Psoas muscle (tissue), 8 donors: ENCODE measurements around the gene GMNN. TPM values are rescaled to one million over a fixed set of nuclear protein-coding genes. Genes with fewer than 3 reads are reported as not detected.
"Not testable (repeated sequence)": the region's sequence is repeated elsewhere in the genome, so short reads cannot be mapped to it uniquely, and the experiment has no call there.

ENCODE experiments used
- ATAC-seq, 4 donors: fragments of 200-7000 bp; cut with Tn5 transposase; one replicate each; pipeline ENCODE4 v1.9.1; 2020; ENCODE audit warnings: moderate library complexity in 3 of 4, mild to moderate bottlenecking in 2 of 4
- DNase-seq, 2 donors: peaks; one replicate each; pipeline ENCODE4 v3.0.0-alpha.2; 2020
- H3K27ac ChIP-seq: fragments of 200-600 bp; one replicate; pipeline ENCODE4 v1.8.0; 2022
- H3K27me3 ChIP-seq, 3 donors: fragments of 200-600 bp in 1 of 3; one replicate each; pipeline versions ENCODE4 v1.6.1 to v1.8.0; 2013 to 2022; ENCODE audit warnings: low read length in 2 of 3, mild to moderate bottlenecking in 2 of 3, moderate library complexity in 1 of 3; ENCODE audit not compliant: insufficient read depth in 3 of 3
- H3K36me3 ChIP-seq, 2 donors: fragments of 200-600 bp in 1 of 2; one replicate each; pipeline versions ENCODE4 v1.6.1 to v1.8.0; 2013 to 2022; ENCODE audit warnings: low read depth in 1 of 2, mild to moderate bottlenecking in 1 of 2, moderate library complexity in 1 of 2; ENCODE audit not compliant: insufficient read depth in 1 of 2
- H3K4me1 ChIP-seq: fragments of 200-600 bp; one replicate; pipeline ENCODE4 v1.8.0; 2022
- H3K4me3 ChIP-seq: fragments of 200-600 bp; one replicate; pipeline ENCODE4 v1.8.0; 2022; ENCODE audit warnings: mild to moderate bottlenecking
- H3K9me3 ChIP-seq: fragments of 200-600 bp; one replicate; pipeline ENCODE4 v1.8.0; 2022
- WGBS, 3 donors: extraction: QIAGEN DNeasy Blood & Tissue Kit; methylation state at CpG; one replicate each; pipeline versions ENCODE4 v1.1.6 to v1.1.7; 2013; 5-methylcytosine and 5-hydroxymethylcytosine counted together
- intact Hi-C, 2 donors: fragments of 100-400 bp; cut with DNase I; formaldehyde crosslinking; loops; one replicate each; pipeline versions ENCODE4 v1.11.0 to v1.14.2; 2022
- long read RNA-seq, 2 donors: library from polyadenylated mRNA; unstranded; transcript quantifications; one replicate each; pipeline ENCODE4 v2.0.0, GENCODE V29; 2021
- polyA plus RNA-seq, 3 donors: library from polyadenylated mRNA; stranded (reverse); fragments of 200-250 nt; gene quantifications; one replicate each; pipeline ENCODE4 v1.2.3, GENCODE V29; 2013
- total RNA-seq, 4 donors: library from RNA; stranded (reverse); fragmentation: NEBNext Ultra II Directional in 2 of 4; extraction: Animal tissue kit (Norgen Biotek cat#: 25700) in 2 of 4; gene quantifications; one replicate each; pipeline versions ENCODE4 v1.2.1 to v1.2.4, GENCODE V29; 2021 to 2023
- TF ChIP-seq, protein P1 (sequence below): fragments of 200-600 bp; IDR thresholded peaks from one replicate; pipeline ENCODE4 v1.8.0; 2022; ENCODE audit warnings: antibody characterized with exemption
- donor health status: healthy with polysubstance abuse.
- donor health status: DM: no; HTN: no; CAD: no; lungs with moderate emphysema.
- donor health status: Bipolar disorder and iron deficiency.
- donor health status: healthy.
- donor health status: DM: yes; HTN: yes; CAD: no.
- donor health status: DM: no; HTN: no; CAD: no.
- donor health status: DM: no; HTN: no; CAD: no.
- donor health status: DM: yes; HTN: yes; CAD: no.

The GMNN gene
- 1 to 10 TPM; 3.5 to 4.2 (median 3.9) TPM for total RNA-seq
- 10 to 100 TPM in 2 of 3 donors, 1 to 10 TPM in 1; 7.8 to 12.2 (median 11.0) TPM for polyA plus RNA-seq
- long read RNA-seq, donor 1, partial matches to known transcripts, result 0 of 4 reads
- long read RNA-seq, donor 1, other reads (novel, unspliced or antisense), result 0 of 4 reads
- long read RNA-seq, donor 2, partial matches to known transcripts, result 0 of 5 reads
- long read RNA-seq, donor 2, other reads (novel, unspliced or antisense), result 0 of 5 reads

DNA sequence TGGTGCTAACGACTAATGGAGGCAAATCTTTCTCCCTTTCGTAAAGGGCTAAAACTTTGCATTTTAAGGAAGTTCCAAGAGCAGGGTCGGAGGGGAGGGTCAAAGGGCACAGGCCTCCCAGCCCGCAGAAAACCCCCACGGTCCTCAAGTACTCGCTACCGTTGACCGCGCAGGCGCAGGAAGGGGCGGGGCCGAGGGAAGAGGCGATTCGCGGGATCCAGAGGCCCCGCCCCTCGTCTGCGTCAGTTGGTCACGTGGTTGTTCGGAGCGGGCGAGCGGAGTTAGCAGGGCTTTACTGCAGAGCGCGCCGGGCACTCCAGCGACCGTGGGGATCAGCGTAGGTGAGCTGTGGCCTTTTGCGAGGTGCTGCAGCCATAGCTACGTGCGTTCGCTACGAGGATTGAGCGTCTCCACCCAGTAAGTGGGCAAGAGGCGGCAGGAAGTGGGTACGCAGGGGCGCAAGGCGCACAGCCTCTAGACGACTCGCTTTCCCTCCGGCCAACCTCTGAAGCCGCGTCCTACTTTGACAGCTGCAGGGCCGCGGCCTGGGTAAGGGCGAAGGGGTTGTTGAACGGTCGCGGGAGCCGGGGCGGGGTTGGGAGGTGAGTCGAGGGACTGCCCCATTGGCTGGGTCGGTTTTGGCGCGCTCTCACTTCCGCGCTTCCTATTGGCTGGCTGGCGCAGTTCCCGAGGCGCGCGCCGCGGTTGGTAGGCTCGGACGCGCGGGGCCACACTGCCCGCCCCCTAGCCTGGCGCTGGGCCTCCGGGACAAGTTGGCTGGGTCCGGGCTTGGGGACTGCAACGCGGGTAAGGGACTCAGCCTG lies at the start of gene GMNN:
TSS of gene GMNN (plus strand) at position 242 of the 824 bp plus-strand sequence. CDS start 2,310 bp downstream, outside the sequence.
- H3K36me3 ChIP-seq, result peaks cover 0 to 5% of the 10 kb centered on the region in 2 donors
- WGBS, 3 donors, result 0 to 1% (median 0%) methylated on average over 75 of the region's 75 CpGs
- intact Hi-C loops, result loop anchor here (5.0 kb wide), 1 partner anchor 53 kb away; no protein-coding TSS in a partner anchor
- H3K9me3 ChIP-seq, result no peaks in the 10 kb centered on the region
- peaks cover 12% of the 10 kb centered on the region for H3K4me1 ChIP-seq
- DNase-seq (peak; percentile 100), ATAC-seq (peak; percentile 98 to 99 (median 98))
- TF ChIP-seq, protein P1, sequence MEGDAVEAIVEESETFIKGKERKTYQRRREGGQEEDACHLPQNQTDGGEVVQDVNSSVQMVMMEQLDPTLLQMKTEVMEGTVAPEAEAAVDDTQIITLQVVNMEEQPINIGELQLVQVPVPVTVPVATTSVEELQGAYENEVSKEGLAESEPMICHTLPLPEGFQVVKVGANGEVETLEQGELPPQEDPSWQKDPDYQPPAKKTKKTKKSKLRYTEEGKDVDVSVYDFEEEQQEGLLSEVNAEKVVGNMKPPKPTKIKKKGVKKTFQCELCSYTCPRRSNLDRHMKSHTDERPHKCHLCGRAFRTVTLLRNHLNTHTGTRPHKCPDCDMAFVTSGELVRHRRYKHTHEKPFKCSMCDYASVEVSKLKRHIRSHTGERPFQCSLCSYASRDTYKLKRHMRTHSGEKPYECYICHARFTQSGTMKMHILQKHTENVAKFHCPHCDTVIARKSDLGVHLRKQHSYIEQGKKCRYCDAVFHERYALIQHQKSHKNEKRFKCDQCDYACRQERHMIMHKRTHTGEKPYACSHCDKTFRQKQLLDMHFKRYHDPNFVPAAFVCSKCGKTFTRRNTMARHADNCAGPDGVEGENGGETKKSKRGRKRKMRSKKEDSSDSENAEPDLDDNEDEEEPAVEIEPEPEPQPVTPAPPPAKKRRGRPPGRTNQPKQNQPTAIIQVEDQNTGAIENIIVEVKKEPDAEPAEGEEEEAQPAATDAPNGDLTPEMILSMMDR, result no peak
- peak within 1 kb of the TSS; percentile 95 for H3K4me3 ChIP-seq
- H3K27me3 ChIP-seq, result no peaks in the 10 kb centered on the region
- H3K27ac ChIP-seq, result peak within 1 kb of the TSS; percentile 90

DNA sequence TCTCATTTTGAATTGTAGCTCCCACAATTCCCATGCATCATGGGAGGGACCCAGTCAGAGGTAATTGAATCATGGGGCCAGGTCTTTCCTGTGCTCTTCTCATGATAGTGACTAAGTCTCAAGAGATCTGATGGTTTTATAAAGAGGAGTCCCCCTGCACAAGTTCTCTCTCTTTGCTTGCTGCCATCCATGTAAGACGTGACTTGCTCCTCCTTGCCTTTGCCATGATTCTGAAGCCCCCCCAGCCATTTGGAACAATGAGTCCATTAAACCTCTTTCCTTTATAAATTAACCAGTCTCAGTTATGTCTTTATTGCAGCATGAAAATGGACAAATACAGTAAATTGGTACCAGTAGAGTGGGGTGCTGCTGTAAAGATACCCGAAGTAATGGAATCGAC lies 44.1 kb upstream of the GMNN start:
- H3K9me3 ChIP-seq, H3K4me3 ChIP-seq, H3K27me3 ChIP-seq, ATAC-seq, H3K4me1 ChIP-seq, intact Hi-C loops, H3K36me3 ChIP-seq, H3K27ac ChIP-seq, DNase-seq: not testable (repeated sequence)
- WGBS, 3 donors, result 76 to 92% (median 89%) methylated on average over 3 of the region's 3 CpGs

DNA sequence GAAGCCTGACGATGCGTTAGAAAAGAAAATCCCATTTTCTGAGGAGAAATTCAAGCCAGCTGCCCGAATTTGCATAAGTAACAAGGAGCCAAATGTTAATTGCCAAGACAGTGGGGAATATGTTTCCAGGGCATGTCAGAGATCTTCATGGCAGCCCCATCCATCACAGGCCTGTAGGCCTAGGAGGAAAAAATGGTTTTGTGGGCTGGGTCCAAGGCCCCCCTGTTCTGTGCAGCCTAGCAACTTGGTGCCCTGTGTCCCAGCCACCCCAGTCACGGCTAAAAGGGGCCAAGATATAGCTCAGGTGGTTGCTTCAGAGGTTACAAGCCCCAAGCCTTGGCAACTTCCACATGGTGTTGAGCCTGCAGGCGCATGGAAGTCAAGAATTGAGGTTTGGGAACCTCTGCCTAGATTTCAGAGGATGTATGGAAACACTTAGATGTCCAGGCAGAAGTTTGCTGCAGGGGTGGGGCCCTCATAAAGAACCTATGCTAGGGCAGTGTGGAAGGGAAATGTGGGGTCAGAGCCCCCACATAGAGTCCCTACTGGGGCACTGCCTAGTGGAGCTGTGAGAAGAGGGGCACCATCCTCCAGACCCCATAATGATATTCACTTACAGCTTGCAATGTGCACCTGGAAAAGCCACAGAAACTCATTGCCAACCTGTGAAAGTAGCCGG lies 43.1 kb upstream of the GMNN start:
- DNase-seq, H3K9me3 ChIP-seq, H3K4me3 ChIP-seq, H3K27me3 ChIP-seq, H3K36me3 ChIP-seq, H3K4me1 ChIP-seq, H3K27ac ChIP-seq, intact Hi-C loops, ATAC-seq: not testable (repeated sequence)
- WGBS, 3 donors, result 79 to 86% (median 83%) methylated on average over 6 of the region's 6 CpGs

DNA sequence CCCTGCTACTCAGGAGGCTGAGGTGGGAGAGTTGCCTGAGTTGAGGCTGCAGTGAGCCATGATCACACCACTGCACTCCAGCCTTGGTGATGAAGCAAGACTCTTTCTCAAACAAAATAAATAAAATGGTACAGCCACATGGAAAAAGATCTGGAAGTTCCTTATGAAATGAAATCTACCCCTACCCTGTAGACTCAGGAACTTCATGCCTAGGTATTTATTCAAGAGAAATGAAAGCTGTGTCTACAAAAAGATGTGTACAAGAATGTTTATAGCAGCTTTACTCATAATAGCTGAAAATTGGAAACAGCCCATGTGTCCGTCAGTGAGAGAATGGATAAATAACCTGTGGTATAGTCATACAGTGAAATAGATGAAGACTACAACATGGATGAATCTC lies 40.6 kb upstream of the GMNN start:
- no peak overlapping the region for H3K4me3 ChIP-seq
- no peaks in the 10 kb centered on the region for H3K27me3 ChIP-seq
- H3K27ac ChIP-seq, result no peak overlapping the region
- ATAC-seq, result no peak
- no peaks in the 10 kb centered on the region for H3K9me3 ChIP-seq
- no peaks in the 10 kb centered on the region for H3K36me3 ChIP-seq
- H3K4me1 ChIP-seq, result no peaks in the 10 kb centered on the region
- intact Hi-C loops, result no loop called here
- WGBS, 3 donors, result 85 to 95% (median 94%) methylated on average over 1 of the region's 1 CpG
- DNase-seq, result no peak
- TF ChIP-seq, protein P1, result no peak

DNA sequence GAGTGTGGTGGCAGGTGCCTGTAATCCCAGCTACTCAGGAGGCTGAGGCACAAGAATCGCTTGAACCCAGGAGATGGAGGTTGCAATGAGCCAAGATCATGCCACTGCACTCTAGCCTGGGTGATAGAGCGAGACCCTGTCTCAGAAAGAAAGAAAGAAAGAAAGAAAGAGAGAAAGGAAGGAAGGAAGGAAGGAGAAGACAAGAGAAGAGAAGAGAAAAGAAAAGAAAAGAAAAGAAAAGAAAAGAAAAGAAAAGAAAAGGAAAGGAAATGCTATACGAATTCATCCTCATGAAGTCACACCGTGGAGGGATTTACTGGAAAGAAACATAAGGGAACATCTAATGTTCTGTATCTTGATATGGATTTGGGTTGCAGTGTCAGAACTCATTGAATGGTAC lies 40.0 kb upstream of the GMNN start:
- H3K27ac ChIP-seq, H3K4me3 ChIP-seq, intact Hi-C loops, DNase-seq, H3K36me3 ChIP-seq, H3K9me3 ChIP-seq, ATAC-seq, H3K4me1 ChIP-seq, H3K27me3 ChIP-seq: not testable (repeated sequence)
- 84 to 90% (median 90%) methylated on average over 4 of the region's 4 CpGs for WGBS, 3 donors

DNA sequence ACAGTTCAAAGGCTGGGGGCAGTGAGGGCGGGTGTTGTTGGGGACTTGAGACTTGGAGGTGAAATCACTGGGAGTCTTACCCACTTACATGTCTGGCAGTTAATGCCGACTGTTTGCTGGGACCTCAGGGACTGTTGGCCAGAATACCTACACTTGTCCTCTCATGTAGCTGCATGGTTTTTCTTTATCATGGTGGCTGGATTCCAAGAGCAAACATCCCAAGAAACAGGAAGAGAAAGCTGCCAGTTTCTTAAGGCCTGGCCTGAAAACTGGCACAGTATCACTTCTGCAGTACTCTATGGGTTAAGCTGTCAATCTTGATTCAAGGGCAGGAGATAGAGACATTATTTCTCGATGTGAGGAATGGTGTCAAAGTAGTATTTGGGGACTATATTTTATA lies 36.0 kb upstream of the GMNN start:
- no peak for ATAC-seq
- Histone ChIP-seq H3K9me3 (no peaks in the 10 kb centered on the region), H3K4me1 (peaks cover 7% of the 10 kb centered on the region), H3K27me3 (no peaks in the 10 kb centered on the region), H3K36me3 (no peaks in the 10 kb centered on the region), H3K27ac (no peak overlapping the region), H3K4me3 (no peak overlapping the region)
- 68 to 79% (median 72%) methylated on average over 3 of the region's 3 CpGs for WGBS, 3 donors
- intact Hi-C loops, result no loop called here
- TF ChIP-seq, protein P1, result no peak
- DNase-seq, result no peak
